OCI-LY3 (cell line): ENCODE data around the gene ACSL3.

Experiments used
- H2AFZ ChIP-seq: fragments of 200-600, 300-600 bp; shearing (Covaris generic); 2 replicates; pipeline ENCODE4 v1.6.0; 2014; ENCODE audit warnings: antibody characterized with exemption, low read depth, low read length
- H3K27ac ChIP-seq: fragments of 200-600, 300-600 bp; sonication (generic); 2 replicates; pipeline ENCODE4 v1.5.1; 2014; ENCODE audit warnings: mild to moderate bottlenecking, low read length, moderate library complexity, mixed read lengths
- H3K27me3 ChIP-seq: fragments of 200-600, 300-600 bp; sonication (generic); 2 replicates; pipeline ENCODE4 v1.6.1; 2014; ENCODE audit warnings: low read depth, low read length, mixed read lengths
- H3K36me3 ChIP-seq: fragments of 200-600, 300-600 bp; sonication (generic); replicated peaks from 2 replicates; pipeline ENCODE3; 2014; ENCODE audit warnings: low read depth, low read length, mixed read lengths
- H3K4me1 ChIP-seq: fragments of 300-600, 200-600 bp; sonication (generic); 2 replicates; pipeline ENCODE4 v1.6.1; 2014; ENCODE audit warnings: low read length, mixed read lengths
- H3K4me2 ChIP-seq: fragments of 200-600, 300-600 bp; sonication (generic); 2 replicates; pipeline ENCODE4 v1.6.1; 2014; ENCODE audit warnings: low read length, mixed read lengths
- H3K4me3 ChIP-seq: fragments of 300-600, 200-600 bp; sonication (generic); 2 replicates; pipeline ENCODE4 v1.5.1; 2014; ENCODE audit warnings: antibody characterized with exemption, mild to moderate bottlenecking, low read length, moderate library complexity
- H3K79me2 ChIP-seq: fragments of 300-600, 200-600 bp; shearing (Covaris generic); 2 replicates; pipeline ENCODE4 v1.6.1; 2014; ENCODE audit warnings: mild to moderate bottlenecking, low read length, mixed read lengths
- H3K9ac ChIP-seq: fragments of 300-600, 200-600 bp; shearing (Covaris generic); 2 replicates; pipeline ENCODE4 v1.6.0; 2014; ENCODE audit warnings: mild to moderate bottlenecking, low read length, moderate library complexity
- H3K9me3 ChIP-seq: fragments of 200-600, 300-600 bp; shearing (Covaris generic); 2 replicates; pipeline ENCODE4 v1.6.1; 2014; ENCODE audit warnings: low read length, mixed read lengths; ENCODE audit not compliant: insufficient read depth
- H4K20me1 ChIP-seq: fragments of 200-600, 300-600 bp; sonication (generic); 2 replicates; pipeline ENCODE4 v1.6.1; 2016; ENCODE audit warnings: low read length, mixed read lengths; ENCODE audit not compliant: insufficient read depth
- EZH2phosphoT487 ChIP-seq: fragments of 200-600 bp; shearing (Covaris generic); IDR thresholded peaks from 2 replicates; pipeline ENCODE4 v1.6.1; 2018; ENCODE audit warnings: antibody characterized with exemption, mixed run types, low read depth
- TF ChIP-seq, protein P1 (sequence below): fragments of 200-600, 300-600 bp; sonication (generic); IDR thresholded peaks from 2 replicates; pipeline ENCODE4 v1.5.1; 2014; ENCODE audit warnings: antibody characterized with exemption, low read length, low read depth

ACSL3 gene

DNA sequence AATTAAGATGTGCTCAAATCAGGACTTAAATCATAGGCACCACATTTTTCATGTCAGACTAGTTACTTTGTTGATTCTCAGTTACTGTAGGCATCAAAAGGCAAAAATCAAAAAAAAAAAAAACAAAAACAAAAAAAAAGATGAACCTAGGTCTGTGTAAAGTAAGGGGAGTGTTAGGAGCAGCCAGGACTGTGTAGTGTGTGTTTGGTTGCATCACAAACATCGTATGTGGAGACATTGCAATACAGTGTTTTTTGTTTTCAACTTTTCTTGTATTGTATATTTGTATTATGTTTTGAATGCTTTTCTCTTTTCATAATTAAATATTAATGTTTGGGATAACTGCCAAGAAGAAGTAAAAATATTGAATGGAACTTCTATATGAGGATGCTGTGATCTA is 82.1 kb downstream of the ACSL3 start:
- peak overlapping the region; percentile 93 for H3K27ac ChIP-seq
- peak overlapping the region; percentile 58 for H3K4me2 ChIP-seq

DNA sequence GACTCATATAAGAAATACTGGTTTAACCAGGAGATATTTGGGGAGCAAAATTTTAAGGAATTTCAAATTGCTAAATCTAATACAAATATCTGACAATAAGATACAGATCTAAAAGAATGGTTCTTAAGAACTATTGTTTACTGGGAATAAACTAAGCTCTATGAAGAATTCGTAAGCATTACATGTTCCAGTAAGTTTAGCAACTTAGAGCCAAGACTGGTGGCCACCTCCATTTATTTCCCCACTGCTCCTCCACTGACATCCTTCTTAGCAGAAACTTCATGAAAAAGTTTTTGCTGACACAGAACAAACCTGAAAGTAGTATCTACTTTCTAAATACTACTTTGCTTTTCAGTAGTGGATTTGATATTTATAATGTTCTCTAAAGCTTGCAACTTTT is 83.0 kb downstream of the ACSL3 start:
- no peaks in the 10 kb centered on the region for H3K9me3 ChIP-seq
- no peaks in the 10 kb centered on the region for H3K27me3 ChIP-seq
- H3K4me1 ChIP-seq = peaks cover 70% of the 10 kb centered on the region
- H2AFZ ChIP-seq = no peak overlapping the region
- H3K4me2 ChIP-seq = peak overlapping the region; percentile 58
- H3K9ac ChIP-seq = peak overlapping the region; percentile 48
- peaks cover 14% of the 10 kb centered on the region for H3K36me3 ChIP-seq
- peak overlapping the region; percentile 93 for H3K27ac ChIP-seq
- H3K4me3 ChIP-seq = peak overlapping the region; percentile 45
- H4K20me1 ChIP-seq = no peaks in the 10 kb centered on the region
- TF ChIP-seq, protein P1, sequence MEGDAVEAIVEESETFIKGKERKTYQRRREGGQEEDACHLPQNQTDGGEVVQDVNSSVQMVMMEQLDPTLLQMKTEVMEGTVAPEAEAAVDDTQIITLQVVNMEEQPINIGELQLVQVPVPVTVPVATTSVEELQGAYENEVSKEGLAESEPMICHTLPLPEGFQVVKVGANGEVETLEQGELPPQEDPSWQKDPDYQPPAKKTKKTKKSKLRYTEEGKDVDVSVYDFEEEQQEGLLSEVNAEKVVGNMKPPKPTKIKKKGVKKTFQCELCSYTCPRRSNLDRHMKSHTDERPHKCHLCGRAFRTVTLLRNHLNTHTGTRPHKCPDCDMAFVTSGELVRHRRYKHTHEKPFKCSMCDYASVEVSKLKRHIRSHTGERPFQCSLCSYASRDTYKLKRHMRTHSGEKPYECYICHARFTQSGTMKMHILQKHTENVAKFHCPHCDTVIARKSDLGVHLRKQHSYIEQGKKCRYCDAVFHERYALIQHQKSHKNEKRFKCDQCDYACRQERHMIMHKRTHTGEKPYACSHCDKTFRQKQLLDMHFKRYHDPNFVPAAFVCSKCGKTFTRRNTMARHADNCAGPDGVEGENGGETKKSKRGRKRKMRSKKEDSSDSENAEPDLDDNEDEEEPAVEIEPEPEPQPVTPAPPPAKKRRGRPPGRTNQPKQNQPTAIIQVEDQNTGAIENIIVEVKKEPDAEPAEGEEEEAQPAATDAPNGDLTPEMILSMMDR = no peak
- no peak for TF ChIP-seq EZH2phosphoT487
- peaks cover 11% of the 10 kb centered on the region for H3K79me2 ChIP-seq

More for the DNA sequence above, 82.1 kb downstream of the ACSL3 start:
- Histone ChIP-seq H4K20me1 (no peaks in the 10 kb centered on the region), H3K4me3 (peak overlapping the region; percentile 45), H2AFZ (no peak overlapping the region), H3K79me2 (peaks cover 14% of the 10 kb centered on the region), H3K9me3 (peaks cover 8% of the 10 kb centered on the region; the same call in 1 of the 2 replicates), H3K36me3 (peaks cover 22% of the 10 kb centered on the region), H3K4me1 (peaks cover 73% of the 10 kb centered on the region), H3K9ac (peak overlapping the region; percentile 48), H3K27me3 (no peaks in the 10 kb centered on the region)
- TF ChIP-seq, protein P1 = no peak
- no peak for TF ChIP-seq EZH2phosphoT487

DNA sequence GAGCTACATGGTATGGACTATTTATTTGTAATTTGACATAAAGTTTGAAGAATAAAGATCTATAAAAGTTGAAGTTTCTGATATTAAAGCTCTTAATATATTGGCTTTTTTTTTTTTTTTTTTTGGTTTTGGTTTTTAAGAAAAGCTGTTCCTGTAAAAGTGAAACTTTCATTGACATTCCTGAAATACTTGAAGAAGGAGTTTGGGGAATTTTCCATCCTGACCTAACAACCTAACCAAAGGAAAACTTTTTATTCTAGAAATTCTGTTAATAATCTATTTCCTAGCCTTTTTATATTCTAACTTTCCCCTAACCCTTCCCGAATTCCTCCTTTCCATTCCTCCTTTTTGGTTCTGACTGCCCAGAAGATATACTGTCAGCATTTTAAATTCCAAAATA is 83.7 kb downstream of the ACSL3 start:
- Histone ChIP-seq H3K4me1 (peaks cover 63% of the 10 kb centered on the region), H4K20me1 (no peaks in the 10 kb centered on the region), H3K27ac (peak overlapping the region; percentile 93), H2AFZ (no peak overlapping the region), H3K27me3 (no peaks in the 10 kb centered on the region), H3K9me3 (no peaks in the 10 kb centered on the region), H3K79me2 (peaks cover 8% of the 10 kb centered on the region), H3K9ac (peak overlapping the region; percentile 48), H3K4me2 (peak overlapping the region; percentile 58), H3K36me3 (peaks cover 11% of the 10 kb centered on the region), H3K4me3 (no peak overlapping the region)
- TF ChIP-seq, protein P1 = no peak
- TF ChIP-seq EZH2phosphoT487 = no peak

DNA sequence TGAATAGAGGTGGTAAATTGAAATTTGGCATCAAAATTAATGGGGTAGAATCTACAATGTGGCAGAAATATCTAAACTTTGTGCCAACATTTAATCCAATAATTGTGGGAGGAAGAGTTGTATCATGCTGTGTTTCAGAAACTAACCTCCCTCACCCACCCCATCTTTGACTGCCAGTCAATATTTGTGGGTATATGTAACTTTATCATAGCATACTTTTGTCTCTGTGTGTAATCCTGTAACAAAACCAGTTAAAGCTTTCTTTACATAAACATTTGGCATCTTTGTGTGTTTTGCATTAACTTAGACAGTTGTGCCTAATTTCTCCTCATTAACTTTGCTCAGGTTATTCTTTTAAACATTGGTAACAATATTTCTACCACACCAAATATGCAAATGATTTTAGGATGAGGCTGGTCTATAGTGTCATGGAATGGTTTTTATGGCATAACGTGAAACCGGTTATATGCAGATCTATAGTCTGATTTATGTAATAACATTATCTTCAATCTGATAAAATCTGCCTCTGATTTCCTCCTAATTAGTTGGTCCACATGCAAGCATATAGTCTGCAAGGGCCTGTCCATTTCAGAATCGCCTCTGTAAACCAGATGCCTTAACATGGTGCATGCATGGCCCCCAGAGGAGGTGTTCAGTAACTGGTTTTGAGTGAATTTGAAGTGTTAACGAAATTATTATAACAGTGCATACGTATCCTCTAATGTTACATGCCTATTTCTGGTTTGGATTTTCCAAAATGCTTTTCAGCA is 84.3 kb downstream of the ACSL3 start:
- no peaks in the 10 kb centered on the region for H3K27me3 ChIP-seq
- peak overlapping the region; percentile 58; the same call in 1 of the 2 replicates for H3K4me2 ChIP-seq
- no peak overlapping the region for H2AFZ ChIP-seq
- H3K4me3 ChIP-seq = no peak overlapping the region
- H3K27ac ChIP-seq = peak overlapping the region; percentile 93
- peaks cover 4% of the 10 kb centered on the region; the same call in 1 of the 2 replicates for H3K79me2 ChIP-seq
- no peaks in the 10 kb centered on the region for H3K9me3 ChIP-seq
- TF ChIP-seq, protein P1 = no peak
- no peak for TF ChIP-seq EZH2phosphoT487
- peaks cover 6% of the 10 kb centered on the region for H3K36me3 ChIP-seq
- H4K20me1 ChIP-seq = no peaks in the 10 kb centered on the region
- peaks cover 57% of the 10 kb centered on the region for H3K4me1 ChIP-seq
- H3K9ac ChIP-seq = peak overlapping the region; percentile 14; the same call in 1 of the 2 replicates
